SK-N-SH treated with all-trans-retinoic acid at 6 μM for 48 hours (cell line): ENCODE measurements around the gene DPH3.

Source experiments
- CREB5 ChIP-seq: fragments of 250-450 bp; sonication (Bioruptor Pico); IDR thresholded peaks from 2 replicates; pipeline ENCODE4 v1.5.1; 2020; ENCODE audit warnings: low read depth, mild to moderate bottlenecking, moderate library complexity
- PATZ1 ChIP-seq: fragments of 250-450 bp; sonication (Bioruptor Pico); IDR thresholded peaks from 2 replicates; pipeline ENCODE4 v1.8.0; 2020; ENCODE audit warnings: mild to moderate bottlenecking, moderate library complexity, borderline replicate concordance
- ZFP30 ChIP-seq: fragments of 450-650 bp; formaldehyde crosslinking; IDR thresholded peaks from 2 replicates; pipeline ENCODE4 v1.5.0; 2022; ENCODE audit warnings: mild to moderate bottlenecking, moderate library complexity
- ZNF565 ChIP-seq: fragments of 450-650 bp; formaldehyde crosslinking; conservative IDR thresholded peaks from 2 replicates; pipeline ENCODE4 v1.5.0; 2020; ENCODE audit warnings: low read depth, mild to moderate bottlenecking, moderate library complexity
- ZNF70 ChIP-seq: fragments of 450-650 bp; formaldehyde crosslinking; IDR thresholded peaks from 2 replicates; pipeline ENCODE4 v1.5.0; 2020; ENCODE audit warnings: mild to moderate bottlenecking, moderate library complexity

GRCh38 chr3:16255726-16256125 lies 9.0 kb downstream of the DPH3 start:
- TF ChIP-seq CREB5 (CRISPR knock-in tag) (no peak), ZFP30 (CRISPR knock-in tag) (no peak), ZNF565 (CRISPR knock-in tag) (no peak), PATZ1 (CRISPR knock-in tag) (no peak), ZNF70 (no peak)
